Suprapubic skin (tissue), 4 donors: ENCODE measurements around the gene FNBP1. TPM values are rescaled to one million over a fixed set of nuclear protein-coding genes. Genes with fewer than 3 reads are reported as not detected.
A peak's percentile ranks its signal among the peaks of the same experiment; 100 is the strongest.

Experiments
- DNase-seq, 2 donors: peaks; one replicate each; pipeline ENCODE4 v3.0.0-alpha.2; 2019; ENCODE audit warnings: low spot score in 2 of 2
- H3K27ac ChIP-seq: fragments of 200-600 bp; sonication (generic); one replicate; pipeline ENCODE4 v1.5.1; 2019
- H3K27me3 ChIP-seq: fragments of 200-600 bp; sonication (generic); one replicate; pipeline ENCODE4 v1.5.1; 2019
- H3K36me3 ChIP-seq: fragments of 200-600 bp; sonication (generic); one replicate; pipeline ENCODE4 v1.5.1; 2019
- H3K4me1 ChIP-seq: fragments of 200-600 bp; sonication (generic); one replicate; pipeline ENCODE4 v1.5.1; 2019
- H3K4me3 ChIP-seq: fragments of 200-600 bp; sonication (generic); one replicate; pipeline ENCODE4 v1.5.1; 2019; ENCODE audit warnings: mild to moderate bottlenecking
- H3K9me3 ChIP-seq: fragments of 200-600 bp; sonication (generic); one replicate; pipeline ENCODE4 v1.5.1; 2019
- EP300 ChIP-seq: sonication (generic); formaldehyde crosslinking; IDR thresholded peaks from one replicate; pipeline ENCODE4 v1.6.1; 2017; ENCODE audit warnings: antibody characterized with exemption
- POLR2A ChIP-seq, 2 donors: fragments of 450-650 bp; IDR thresholded peaks; one replicate each; pipeline ENCODE4 v1.6.1; 2017; ENCODE audit warnings: antibody characterized with exemption in 2 of 2, mild to moderate bottlenecking in 2 of 2, moderate library complexity in 2 of 2
- POLR2AphosphoS5 ChIP-seq, 3 donors: sonication (generic); formaldehyde crosslinking; IDR thresholded peaks; one replicate each; pipeline ENCODE4 v1.6.1; 2017; ENCODE audit warnings: antibody characterized with exemption in 3 of 3
- WGBS: methylation state at CpG from one replicate; pipeline ENCODE4 v1.1.5; 2018; 5-methylcytosine and 5-hydroxymethylcytosine counted together
- total RNA-seq, 4 donors: library from RNA; depleted of rRNA; stranded (reverse); fragments of >200 nt; gene quantifications; one replicate each; pipeline ENCODE4 v1.1.0, GENCODE V29; 2016
- TF ChIP-seq, protein P1 (sequence below), 2 donors: fragments of 200-600 bp in 1 of 2; fragments of 450-650 bp in 1 of 2; sonication (generic) in 1 of 2; IDR thresholded peaks; one replicate each; pipeline ENCODE4 v1.5.1; 2016 to 2019; ENCODE audit warnings: antibody characterized with exemption in 2 of 2, mild to moderate bottlenecking in 1 of 2, moderate library complexity in 1 of 2

FNBP1 gene
- total RNA-seq, 4 donors from 2014 or later = 23.7 to 50.5 (median 43.3) TPM

DNA sequence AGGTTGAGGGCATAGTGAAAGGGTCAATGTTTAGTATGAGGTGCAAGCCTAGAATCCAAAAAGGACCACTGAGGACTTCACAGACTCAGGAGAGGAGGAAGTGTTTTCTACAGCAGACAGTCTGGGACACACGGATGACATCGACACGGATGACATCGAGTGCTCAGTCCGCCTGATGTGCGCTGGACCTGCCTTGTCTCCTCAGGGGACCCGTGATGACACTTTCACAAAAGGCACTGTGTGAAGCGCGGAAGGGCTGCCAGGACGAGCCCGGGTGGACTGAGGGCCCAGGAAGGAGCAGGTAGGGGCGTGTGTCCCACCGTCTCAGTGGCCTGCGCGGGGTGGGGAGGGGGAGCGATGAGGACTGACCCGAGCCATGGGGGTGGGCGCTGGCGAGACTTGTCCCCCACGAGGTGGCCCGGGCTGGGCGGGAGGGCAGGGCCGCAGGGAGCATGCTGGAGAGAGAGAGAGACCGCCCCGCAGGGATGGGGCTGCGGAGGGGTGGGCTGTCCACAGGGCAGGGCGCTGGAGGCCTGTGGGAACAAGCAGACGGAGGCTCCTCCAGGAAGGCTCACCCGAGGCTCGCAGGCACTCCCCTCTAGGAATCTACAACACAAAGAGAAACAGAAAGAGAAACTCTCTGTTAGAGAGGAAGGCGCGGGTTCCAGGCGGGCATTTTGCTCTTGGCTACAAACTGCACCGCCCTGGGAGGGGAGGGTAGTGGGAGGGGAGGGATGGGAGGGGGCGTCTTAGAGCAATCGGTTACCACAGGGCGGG lies 152.9 kb downstream of the FNBP1 start:
- H3K36me3 ChIP-seq = peaks cover 25% of the 10 kb centered on the region
- H3K4me3 ChIP-seq = peak overlapping the region; percentile 28
- 73% methylated on average over 25 of the region's 37 CpGs for WGBS
- DNase-seq = no peak
- no peaks in the 10 kb centered on the region for H3K9me3 ChIP-seq
- H3K27ac ChIP-seq = no peak overlapping the region
- peaks cover 23% of the 10 kb centered on the region for H3K4me1 ChIP-seq
- no peak for TF ChIP-seq POLR2A (IDR thresholded peaks at IDR 0.05)
- H3K27me3 ChIP-seq = no peaks in the 10 kb centered on the region

DNA sequence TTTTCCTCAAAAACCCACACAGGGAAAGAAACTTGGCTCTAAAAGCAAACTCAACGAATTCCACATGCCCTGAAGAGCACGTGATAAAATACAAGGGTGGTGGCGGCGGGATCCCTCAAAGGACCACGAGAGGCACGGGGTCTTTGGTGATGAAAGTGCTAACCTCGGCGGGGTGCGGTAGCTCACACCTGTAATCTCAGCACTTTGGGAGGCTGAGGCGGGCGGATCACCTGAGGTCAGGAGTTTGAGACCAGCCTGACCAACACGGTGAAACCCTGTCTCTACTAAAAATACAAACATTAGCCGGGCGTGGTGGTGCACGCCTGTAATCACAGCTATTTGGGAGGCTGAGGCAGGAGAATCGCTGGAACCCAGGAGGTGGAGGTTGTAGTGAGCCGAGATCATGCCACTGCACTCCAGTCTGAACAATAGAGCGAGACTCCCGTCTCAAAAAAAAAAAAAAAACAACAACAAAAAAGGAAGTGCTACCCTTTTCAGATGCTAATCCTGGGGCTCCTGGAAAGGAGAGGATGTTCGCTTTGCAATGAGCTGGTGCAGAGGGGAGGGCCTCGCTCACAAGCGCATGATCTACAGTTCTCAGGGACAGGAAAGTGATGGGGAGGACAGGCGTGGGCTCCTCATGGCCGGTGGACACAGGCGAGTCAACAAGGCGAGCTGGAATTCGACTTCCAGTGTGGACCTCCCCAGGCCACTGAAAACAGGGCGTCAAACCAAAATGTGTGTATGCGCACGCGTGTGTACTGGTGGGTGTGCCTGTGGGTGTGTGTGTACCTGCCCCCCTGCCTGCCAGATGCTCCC lies 153.7 kb downstream of the FNBP1 start:
- Histone ChIP-seq H3K4me3 (no peak overlapping the region), H3K36me3 (peaks cover 25% of the 10 kb centered on the region), H3K9me3 (no peaks in the 10 kb centered on the region), H3K27ac (no peak overlapping the region), H3K27me3 (no peaks in the 10 kb centered on the region), H3K4me1 (peaks cover 31% of the 10 kb centered on the region)
- TF ChIP-seq POLR2A (IDR thresholded peaks at IDR 0.05) = no peak
- TF ChIP-seq, protein P1, sequence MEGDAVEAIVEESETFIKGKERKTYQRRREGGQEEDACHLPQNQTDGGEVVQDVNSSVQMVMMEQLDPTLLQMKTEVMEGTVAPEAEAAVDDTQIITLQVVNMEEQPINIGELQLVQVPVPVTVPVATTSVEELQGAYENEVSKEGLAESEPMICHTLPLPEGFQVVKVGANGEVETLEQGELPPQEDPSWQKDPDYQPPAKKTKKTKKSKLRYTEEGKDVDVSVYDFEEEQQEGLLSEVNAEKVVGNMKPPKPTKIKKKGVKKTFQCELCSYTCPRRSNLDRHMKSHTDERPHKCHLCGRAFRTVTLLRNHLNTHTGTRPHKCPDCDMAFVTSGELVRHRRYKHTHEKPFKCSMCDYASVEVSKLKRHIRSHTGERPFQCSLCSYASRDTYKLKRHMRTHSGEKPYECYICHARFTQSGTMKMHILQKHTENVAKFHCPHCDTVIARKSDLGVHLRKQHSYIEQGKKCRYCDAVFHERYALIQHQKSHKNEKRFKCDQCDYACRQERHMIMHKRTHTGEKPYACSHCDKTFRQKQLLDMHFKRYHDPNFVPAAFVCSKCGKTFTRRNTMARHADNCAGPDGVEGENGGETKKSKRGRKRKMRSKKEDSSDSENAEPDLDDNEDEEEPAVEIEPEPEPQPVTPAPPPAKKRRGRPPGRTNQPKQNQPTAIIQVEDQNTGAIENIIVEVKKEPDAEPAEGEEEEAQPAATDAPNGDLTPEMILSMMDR (IDR thresholded peaks at IDR 0.05) = no peak
- no peak for TF ChIP-seq EP300
- TF ChIP-seq POLR2AphosphoS5 (IDR thresholded peaks at IDR 0.05) = no peak
- WGBS = 84% methylated on average over 31 of the region's 31 CpGs
- no peak for DNase-seq

DNA sequence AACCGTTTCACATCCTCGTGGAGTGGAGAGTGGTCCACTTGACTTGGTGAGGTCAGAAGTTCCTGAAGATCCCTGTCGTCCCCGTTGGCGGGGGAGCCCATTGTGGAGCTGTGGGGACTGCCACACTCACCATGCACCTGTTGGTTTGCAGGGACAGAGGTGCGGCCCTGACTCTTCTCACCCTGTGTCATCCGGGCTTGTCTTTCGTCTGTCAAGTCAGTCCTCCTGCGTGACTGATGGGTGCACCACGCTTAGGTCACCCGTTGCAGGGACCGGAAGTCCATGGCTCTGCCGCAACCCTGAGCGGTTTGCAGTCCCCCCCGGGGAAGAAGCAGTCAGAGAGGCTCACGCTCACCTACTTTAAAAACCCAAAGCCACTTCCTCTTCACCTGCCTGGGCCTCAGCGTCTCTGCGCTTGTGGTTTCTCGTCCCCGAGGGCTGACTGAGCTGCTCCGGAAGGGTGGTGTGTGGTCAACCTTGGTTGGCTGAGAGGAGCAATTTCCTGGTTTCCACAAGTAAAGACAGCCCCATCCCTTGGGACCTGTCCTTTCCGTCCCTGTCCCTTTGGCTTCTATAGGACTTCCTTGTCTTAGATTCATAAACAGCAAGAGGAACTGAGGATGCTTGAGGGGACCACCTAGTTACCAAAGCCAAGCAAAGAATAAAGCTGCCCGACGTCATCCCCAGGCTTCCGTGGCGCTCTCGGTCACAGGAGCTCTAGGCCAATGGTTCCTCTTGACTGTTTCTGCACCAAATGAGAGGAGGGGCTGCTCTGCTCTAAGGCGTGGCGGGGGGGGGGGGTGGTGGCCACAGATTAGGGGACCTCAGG lies 154.5 kb downstream of the FNBP1 start:
- peaks cover 39% of the 10 kb centered on the region for H3K4me1 ChIP-seq
- 78% methylated on average over 29 of the region's 29 CpGs for WGBS
- no peak for DNase-seq
- peaks cover 25% of the 10 kb centered on the region for H3K36me3 ChIP-seq
- H3K4me3 ChIP-seq = peak overlapping the region; percentile 3
- no peaks in the 10 kb centered on the region for H3K27me3 ChIP-seq
- peak overlapping the region; percentile 10 for H3K27ac ChIP-seq
- TF ChIP-seq EP300 = no peak
- TF ChIP-seq, protein P1 (IDR thresholded peaks at IDR 0.05) = no peak
- TF ChIP-seq POLR2AphosphoS5 (IDR thresholded peaks at IDR 0.05) = no peak
- TF ChIP-seq POLR2A (IDR thresholded peaks at IDR 0.05) = no peak
- H3K9me3 ChIP-seq = no peaks in the 10 kb centered on the region

DNA sequence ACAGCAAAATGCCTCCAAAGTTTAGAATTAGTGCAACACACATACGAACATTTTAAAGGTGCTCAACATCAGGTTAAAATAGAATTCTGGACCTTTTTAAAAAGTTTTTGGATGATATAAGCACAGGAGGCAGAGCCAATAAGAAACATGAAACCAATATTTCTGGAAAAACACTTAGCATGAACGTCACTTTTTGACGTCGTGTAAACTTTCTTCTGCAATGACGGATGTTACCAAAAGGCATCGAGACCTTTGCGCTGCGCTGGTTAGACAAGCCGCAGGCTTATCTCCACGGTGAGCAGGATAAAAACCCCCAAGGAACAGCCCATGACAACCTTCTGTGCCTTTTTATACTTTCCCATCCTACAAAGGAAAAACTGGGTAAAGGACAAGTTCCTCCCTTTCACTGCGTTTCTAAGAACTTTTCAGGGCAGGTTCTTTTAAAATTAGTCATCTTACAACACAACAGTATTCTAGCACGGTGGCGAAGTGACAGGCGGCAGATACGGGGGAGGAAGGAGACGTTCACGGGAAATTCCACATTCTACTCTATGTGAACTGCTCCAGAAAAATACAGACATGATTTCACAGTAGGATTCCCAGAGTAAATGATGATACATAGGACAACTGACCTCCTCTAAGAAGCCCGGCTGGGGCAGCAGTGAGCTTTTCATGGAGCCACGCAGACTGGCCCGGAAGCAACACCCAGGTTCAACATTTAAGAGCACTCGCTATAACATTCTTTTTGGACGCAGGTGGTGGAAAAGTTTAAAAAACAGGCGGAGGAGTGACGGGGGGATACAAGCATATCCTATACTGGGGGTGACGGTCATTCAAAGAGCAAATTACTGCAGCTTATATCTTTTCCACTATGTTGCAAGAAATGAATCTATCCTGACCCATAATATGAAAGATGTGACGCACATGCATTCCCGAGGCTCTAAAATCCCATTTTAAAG lies 155.4 kb downstream of the FNBP1 start:
- H3K4me3 ChIP-seq = peak overlapping the region; percentile 3
- peaks cover 39% of the 10 kb centered on the region for H3K4me1 ChIP-seq
- peak overlapping the region; percentile 10 for H3K27ac ChIP-seq
- H3K27me3 ChIP-seq = no peaks in the 10 kb centered on the region
- TF ChIP-seq EP300 (no peak), POLR2AphosphoS5 (IDR thresholded peaks at IDR 0.05) (no peak), POLR2A (IDR thresholded peaks at IDR 0.05) (no peak)
- TF ChIP-seq, protein P1 (IDR thresholded peaks at IDR 0.05) = no peak
- no peaks in the 10 kb centered on the region for H3K9me3 ChIP-seq
- 69% methylated on average over 27 of the region's 27 CpGs for WGBS
- DNase-seq = no peak
- peaks cover 24% of the 10 kb centered on the region for H3K36me3 ChIP-seq
